Lung (tissue), 12 donors: ENCODE data around the gene TSR3. TPM values are rescaled to one million over a fixed set of nuclear protein-coding genes. Genes with fewer than 3 reads are reported as not detected.

Experiments used
- ATAC-seq: fragments of 200-7000 bp; cut with Tn5 transposase; one replicate; pipeline ENCODE4 v1.9.1; 2020; ENCODE audit warnings: moderate number of reproducible peaks; ENCODE audit not compliant: insufficient read depth, low FRiP score
- DNase-seq, 3 donors: peaks; one replicate each; pipeline ENCODE4 v3.0.0-alpha.2; 2013 to 2017
- H3K27ac ChIP-seq, 2 donors: one replicate each; pipeline ENCODE4 v1.5.1; 2013; ENCODE audit warnings: mild to moderate bottlenecking in 2 of 2, moderate library complexity in 2 of 2, control low read depth in 1 of 2, inconsistent platforms in 1 of 2, low read depth in 1 of 2, low read length in 1 of 2
- H3K27me3 ChIP-seq, 3 donors: one replicate each; pipeline ENCODE4 v1.5.1; 2013; ENCODE audit warnings: low read length in 2 of 3; ENCODE audit not compliant: control insufficient read depth in 3 of 3, insufficient read depth in 3 of 3
- H3K36me3 ChIP-seq, 4 donors: one replicate each; pipeline ENCODE4 v1.5.1; 2013; ENCODE audit warnings: low read length in 4 of 4, mild to moderate bottlenecking in 1 of 4, moderate library complexity in 1 of 4; ENCODE audit not compliant: control insufficient read depth in 4 of 4, insufficient read depth in 4 of 4
- H3K4me1 ChIP-seq, 5 donors: one replicate each; pipeline ENCODE4 v1.5.1; 2013; ENCODE audit warnings: low read length in 5 of 5, mild to moderate bottlenecking in 2 of 5, moderate library complexity in 1 of 5; ENCODE audit not compliant: control insufficient read depth in 5 of 5, insufficient read depth in 5 of 5
- H3K4me3 ChIP-seq: one replicate; pipeline ENCODE4 v1.5.1; 2013; ENCODE audit warnings: mild to moderate bottlenecking, control low read depth, moderate library complexity
- H3K9ac ChIP-seq, 2 donors: one replicate each; pipeline ENCODE4 v1.5.1; 2013; ENCODE audit warnings: low read length in 2 of 2, control low read depth in 1 of 2; ENCODE audit not compliant: insufficient read depth in 1 of 2
- H3K9me3 ChIP-seq, 4 donors: one replicate each; pipeline ENCODE4 v1.5.1; 2013; ENCODE audit warnings: low read length in 3 of 4, mild to moderate bottlenecking in 1 of 4, moderate library complexity in 1 of 4; ENCODE audit not compliant: control insufficient read depth in 4 of 4, insufficient read depth in 3 of 4
- WGBS, 2 donors: extraction: QIAGEN DNeasy Blood & Tissue Kit; methylation state at CpG; one replicate each; pipeline ENCODE4 v1.1.7; 2013; 5-methylcytosine and 5-hydroxymethylcytosine counted together
- polyA plus RNA-seq, 2 donors: library from polyadenylated mRNA; stranded (reverse); fragments of 200-250 nt; gene quantifications; one replicate each; pipeline ENCODE4 v1.2.1, GENCODE V29; 2013
- total RNA-seq, 2 donors: library from RNA; depleted of rRNA in 1 of 2; stranded (reverse); fragments of >200 nt in 1 of 2; gene quantifications; one replicate each; pipeline ENCODE4 v1.2.1, GENCODE V29; 2014 to 2021
- TF ChIP-seq, protein P1 (sequence below): IDR thresholded peaks from 2 replicates; pipeline ENCODE4 v1.5.1; 2012; ENCODE audit warnings: mild to moderate bottlenecking; ENCODE audit errors: control extremely low read depth, extremely low read depth
- donor health status: control.
- donor health status: control.
- donor health status: Bipolar disorder and iron deficiency.
- donor health status: healthy.
- donor health status: DM: yes; HTN: yes; CAD: no.

The TSR3 gene
- total and polyA plus RNA-seq, 4 donors, result 32.5 to 66.4 (median 56.6) TPM

DNA sequence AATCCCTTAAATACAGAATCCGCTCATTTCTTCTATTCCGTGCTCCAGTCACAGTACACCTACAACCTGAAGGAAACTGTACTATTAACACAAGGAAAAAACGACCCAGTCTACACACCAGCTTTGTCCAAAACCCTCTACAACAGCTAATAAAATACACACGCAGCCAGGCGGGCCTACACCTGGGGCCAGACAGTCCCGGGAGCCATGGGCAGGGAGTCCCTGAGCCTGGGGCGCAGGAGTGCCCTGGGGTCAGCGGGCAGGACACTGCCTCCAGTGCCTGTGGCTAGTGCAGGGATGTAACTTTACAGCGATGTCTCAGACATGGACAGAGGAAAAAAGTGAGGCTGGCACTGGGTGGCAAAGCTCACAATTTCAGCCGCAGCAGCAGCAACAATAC lies 28.5 kb upstream of the TSR3 start:
- Histone ChIP-seq H3K9me3 (peaks cover 0 to 2% (median 0%) of the 10 kb centered on the region in 4 donors), H3K4me1 (peaks cover 0 to 6% (median 0%) of the 10 kb centered on the region in 5 donors), H3K9ac (no peak overlapping the region), H3K36me3 (peaks cover 4 to 31% (median 11%) of the 10 kb centered on the region in 4 donors), H3K4me3 (no peak overlapping the region), H3K27ac (no peak overlapping the region), H3K27me3 (peaks cover 0 to 4% (median 0%) of the 10 kb centered on the region in 3 donors)
- ATAC-seq, result no peak
- DNase-seq, result no peak
- WGBS, 2 donors, result 88 to 91% methylated on average over 10 of the region's 10 CpGs
- TF ChIP-seq, protein P1, sequence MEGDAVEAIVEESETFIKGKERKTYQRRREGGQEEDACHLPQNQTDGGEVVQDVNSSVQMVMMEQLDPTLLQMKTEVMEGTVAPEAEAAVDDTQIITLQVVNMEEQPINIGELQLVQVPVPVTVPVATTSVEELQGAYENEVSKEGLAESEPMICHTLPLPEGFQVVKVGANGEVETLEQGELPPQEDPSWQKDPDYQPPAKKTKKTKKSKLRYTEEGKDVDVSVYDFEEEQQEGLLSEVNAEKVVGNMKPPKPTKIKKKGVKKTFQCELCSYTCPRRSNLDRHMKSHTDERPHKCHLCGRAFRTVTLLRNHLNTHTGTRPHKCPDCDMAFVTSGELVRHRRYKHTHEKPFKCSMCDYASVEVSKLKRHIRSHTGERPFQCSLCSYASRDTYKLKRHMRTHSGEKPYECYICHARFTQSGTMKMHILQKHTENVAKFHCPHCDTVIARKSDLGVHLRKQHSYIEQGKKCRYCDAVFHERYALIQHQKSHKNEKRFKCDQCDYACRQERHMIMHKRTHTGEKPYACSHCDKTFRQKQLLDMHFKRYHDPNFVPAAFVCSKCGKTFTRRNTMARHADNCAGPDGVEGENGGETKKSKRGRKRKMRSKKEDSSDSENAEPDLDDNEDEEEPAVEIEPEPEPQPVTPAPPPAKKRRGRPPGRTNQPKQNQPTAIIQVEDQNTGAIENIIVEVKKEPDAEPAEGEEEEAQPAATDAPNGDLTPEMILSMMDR, result no peak

DNA sequence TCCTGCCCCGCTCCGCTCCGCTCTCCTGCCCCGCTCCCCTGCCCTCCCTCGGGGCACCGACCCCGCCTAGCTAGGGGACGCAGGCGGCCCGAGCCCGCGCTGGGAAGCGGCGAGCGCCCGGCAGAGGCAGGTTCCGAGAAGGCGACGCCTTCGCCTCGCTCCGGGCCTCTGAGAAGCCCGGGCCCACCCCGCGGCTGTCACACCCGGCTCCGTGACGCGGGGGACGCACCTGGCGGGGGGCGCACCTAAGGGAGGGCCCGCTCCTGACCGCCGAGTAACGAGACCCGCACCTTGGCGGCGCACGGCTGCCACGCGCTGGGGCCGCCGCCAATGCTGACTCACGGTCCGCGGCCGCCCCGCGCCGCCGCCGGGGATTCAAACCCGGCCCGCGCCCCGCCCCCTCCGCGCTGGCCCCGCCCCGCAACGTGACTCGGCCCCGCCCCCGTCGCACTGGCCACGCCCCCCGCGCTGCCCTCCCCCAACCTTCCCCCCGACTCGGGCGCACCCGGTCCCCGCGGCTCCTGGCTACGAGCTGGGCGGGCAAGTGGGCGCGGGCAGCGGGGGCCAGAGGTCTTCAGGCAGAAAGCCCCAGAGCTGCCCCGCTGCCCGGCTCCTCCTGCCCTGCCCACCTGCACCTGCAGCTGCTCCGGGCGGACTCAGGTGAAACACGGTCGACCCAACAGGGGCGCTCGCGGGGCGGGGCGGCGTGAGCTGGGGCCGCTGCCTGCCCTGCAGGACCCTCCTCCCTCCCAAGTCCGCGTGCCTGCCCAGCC lies 27.8 kb upstream of the TSR3 start:
- H3K36me3 ChIP-seq, result peaks cover 4 to 32% (median 9%) of the 10 kb centered on the region in 4 donors
- ATAC-seq (peak; percentile 88), DNase-seq (peak; percentile 26 to 59 (median 29))
- H3K9me3 ChIP-seq, result no peaks in the 10 kb centered on the region
- TF ChIP-seq, protein P1, result no peak
- peaks cover 0 to 4% (median 0%) of the 10 kb centered on the region in 3 donors for H3K27me3 ChIP-seq
- no peak overlapping the region for H3K9ac ChIP-seq
- peak overlapping the region; percentile 57 for H3K4me3 ChIP-seq
- peak overlapping the region; percentile 78 to 97 for H3K27ac ChIP-seq
- peaks cover 0 to 6% (median 0%) of the 10 kb centered on the region in 5 donors for H3K4me1 ChIP-seq
- 5 to 6% methylated on average over 37 to 95 of the region's 95 CpGs for WGBS, 2 donors

DNA sequence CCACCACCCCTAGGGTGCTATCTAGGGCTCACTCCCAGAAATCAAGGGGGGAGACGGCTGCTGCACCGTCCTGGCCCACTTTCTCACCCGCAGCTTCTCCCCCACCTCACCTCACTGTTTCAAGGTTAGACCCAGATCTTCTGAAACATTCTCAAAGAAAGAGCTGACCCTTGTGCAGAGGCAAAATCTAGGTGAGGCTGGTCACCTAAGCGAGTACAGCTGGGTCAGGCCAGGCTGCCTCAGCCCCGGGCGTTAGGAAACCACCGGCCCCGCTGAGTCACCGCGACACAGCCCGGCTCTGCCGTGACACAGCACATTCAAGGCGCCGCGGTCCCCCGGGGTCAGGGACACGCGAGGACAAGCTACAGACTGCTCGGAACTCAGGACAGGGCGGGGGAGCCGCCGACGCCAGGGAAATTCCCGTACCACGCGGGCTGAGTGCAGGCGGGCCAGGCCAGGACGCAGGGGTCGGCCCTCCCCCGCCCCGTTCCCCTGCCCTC lies 27.2 kb upstream of the TSR3 start:
- TF ChIP-seq, protein P1, result no peak
- H3K4me1 ChIP-seq, result peaks cover 0 to 6% (median 0%) of the 10 kb centered on the region in 5 donors
- H3K27ac ChIP-seq, result peak overlapping the region; percentile 78 to 97
- peaks cover 4 to 32% (median 9%) of the 10 kb centered on the region in 4 donors for H3K36me3 ChIP-seq
- no peak overlapping the region for H3K9ac ChIP-seq
- peak; percentile 85 for ATAC-seq
- peak; percentile 12 to 42 (median 16) for DNase-seq
- WGBS, 2 donors, result 9 to 12% methylated on average over 28 to 31 of the region's 31 CpGs
- H3K4me3 ChIP-seq, result peak overlapping the region; percentile 57
- H3K9me3 ChIP-seq, result no peaks in the 10 kb centered on the region
- H3K27me3 ChIP-seq, result peaks cover 0 to 4% (median 0%) of the 10 kb centered on the region in 3 donors
